Vagina (tissue), 2 donors: ENCODE measurements around the gene OGDH. TPM values are rescaled to one million over a fixed set of nuclear protein-coding genes. Genes with fewer than 3 reads are reported as not detected.
A peak's percentile ranks its signal among the peaks of the same experiment; 100 is the strongest.

Experiments
- DNase-seq, 2 donors: peaks; one replicate each; pipeline ENCODE4 v3.0.0-alpha.2; 2017; ENCODE audit errors: extremely low spot score in 2 of 2
- H3K27ac ChIP-seq: fragments of 200-600 bp; sonication (generic); one replicate; pipeline ENCODE4 v1.5.1; 2019
- H3K27me3 ChIP-seq: fragments of 200-600 bp; sonication (generic); one replicate; pipeline ENCODE4 v1.5.1; 2019
- H3K36me3 ChIP-seq, 2 donors: fragments of 200-600 bp; sonication (generic); one replicate each; pipeline ENCODE4 v1.5.1; 2017 to 2019
- H3K4me1 ChIP-seq: fragments of 200-600 bp; sonication (generic); one replicate; pipeline ENCODE4 v1.5.1; 2019
- H3K4me3 ChIP-seq, 2 donors: fragments of 200-600 bp; sonication (generic); 1 replicate in 1 of 2; 2 replicates in 1 of 2; pipeline ENCODE4 v1.5.1; 2016 to 2019
- H3K9me3 ChIP-seq: fragments of 200-600 bp; sonication (generic); one replicate; pipeline ENCODE4 v1.5.1; 2019
- POLR2A ChIP-seq, 2 donors: fragments of 450-650 bp; IDR thresholded peaks; one replicate each; pipeline ENCODE4 v1.6.1; 2017; ENCODE audit warnings: antibody characterized with exemption in 2 of 2, mild to moderate bottlenecking in 2 of 2, moderate library complexity in 2 of 2
- POLR2AphosphoS5 ChIP-seq, 2 donors: sonication (generic); formaldehyde crosslinking; IDR thresholded peaks; one replicate each; pipeline ENCODE4 v1.9.0; 2017; ENCODE audit warnings: antibody characterized with exemption in 2 of 2, mild to moderate bottlenecking in 2 of 2, low read depth in 1 of 2; ENCODE audit not compliant: insufficient read depth in 1 of 2
- intact Hi-C: fragments of 100-400 bp; cut with DNase I; formaldehyde crosslinking; loops from one replicate; pipeline ENCODE4 v1.15.1; 2023
- total RNA-seq: library from RNA; depleted of rRNA; stranded (reverse); fragments of >200 nt; gene quantifications from one replicate; pipeline ENCODE4 v1.2.3, GENCODE V29; 2016
- TF ChIP-seq, protein P1 (sequence below), 3 experiments: fragments of 450-650 bp in 2 of 3; fragments of 200-600 bp in 1 of 3; sonication (generic) in 1 of 3; IDR thresholded peaks; one replicate each; pipeline ENCODE4 v1.5.1; 2017 to 2019; ENCODE audit warnings: antibody characterized with exemption in 3 of 3, mild to moderate bottlenecking in 2 of 3, moderate library complexity in 2 of 3

Gene OGDH
- total RNA-seq, 1 donor from 2014 or later, result 80.0 TPM

DNA sequence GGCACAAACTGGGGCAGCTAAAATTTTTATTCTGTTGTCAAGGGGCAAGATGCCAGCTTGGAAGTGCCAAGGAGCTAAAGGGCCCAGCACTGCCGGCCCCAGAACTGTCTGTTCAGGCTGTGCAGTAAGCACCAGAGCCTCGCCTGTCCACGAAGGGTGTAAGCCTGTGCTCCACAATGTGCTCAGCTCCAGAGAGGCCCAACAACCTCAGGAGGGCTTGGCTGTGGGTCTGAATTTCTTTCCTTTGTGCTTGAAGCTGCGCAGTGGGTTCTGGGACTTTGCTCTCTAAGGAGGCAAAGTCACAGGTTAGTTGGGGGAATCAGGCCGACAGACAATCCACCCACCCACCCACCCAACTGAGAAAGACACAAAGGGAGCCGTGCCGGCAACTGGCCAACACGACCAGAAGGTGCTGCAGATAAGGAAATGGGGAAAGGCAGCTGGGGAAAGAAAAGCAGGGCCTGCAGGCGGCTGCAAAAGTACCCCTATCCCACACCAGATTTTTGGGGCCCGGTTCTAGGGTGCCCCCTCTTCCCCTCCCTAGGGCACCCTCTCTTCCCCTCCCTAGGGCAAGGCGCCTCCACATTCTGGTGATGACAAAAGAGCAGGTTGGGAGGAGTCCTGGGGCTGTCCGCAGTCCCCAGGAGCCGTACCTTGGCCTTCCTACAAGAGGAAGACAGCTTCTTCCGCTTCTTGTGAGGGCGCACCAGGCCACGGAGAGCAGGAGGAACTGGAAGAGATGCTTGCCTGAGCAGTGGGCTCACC is 40.5 kb upstream of the OGDH start:
- peaks cover 0 to 56% of the 10 kb centered on the region in 2 donors for H3K36me3 ChIP-seq
- no peak for DNase-seq
- H3K4me1 ChIP-seq, result no peaks in the 10 kb centered on the region
- H3K9me3 ChIP-seq, result no peaks in the 10 kb centered on the region
- no peak for TF ChIP-seq POLR2AphosphoS5 (IDR thresholded peaks at IDR 0.05; ENCODE audit: insufficient read depth in 1 of 2, low read depth in 1 of 2)
- H3K27me3 ChIP-seq, result no peaks in the 10 kb centered on the region
- H3K27ac ChIP-seq, result no peak overlapping the region
- no peak overlapping the region for H3K4me3 ChIP-seq
- intact Hi-C loops, result no loop called here

DNA sequence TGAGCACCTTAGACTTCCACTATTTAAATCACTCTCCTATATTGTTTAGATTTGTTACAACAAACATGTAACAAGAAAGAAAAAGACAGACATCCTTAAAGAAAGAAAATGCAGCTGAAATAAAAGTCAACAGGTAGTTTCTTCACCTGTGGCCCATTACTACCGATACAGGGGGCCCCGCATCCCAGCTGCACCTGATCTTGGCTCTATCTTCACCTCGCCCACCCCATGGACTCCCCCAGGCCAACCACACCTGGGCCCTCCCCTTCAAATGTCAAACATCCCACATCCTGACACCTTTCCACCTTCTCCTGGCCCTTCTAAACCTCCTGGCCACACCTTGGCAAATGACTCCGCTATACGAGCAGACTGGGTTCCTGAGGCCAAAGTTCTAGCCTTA is 39.7 kb upstream of the OGDH start:
- Histone ChIP-seq H3K27ac (no peak overlapping the region), H3K4me3 (no peak overlapping the region), H3K4me1 (peaks cover 3% of the 10 kb centered on the region), H3K36me3 (peaks cover 0 to 63% of the 10 kb centered on the region in 2 donors), H3K9me3 (no peaks in the 10 kb centered on the region), H3K27me3 (no peaks in the 10 kb centered on the region)
- intact Hi-C loops, result no loop called here
- no peak for DNase-seq
- TF ChIP-seq POLR2A (IDR thresholded peaks at IDR 0.05) (no peak), POLR2AphosphoS5 (IDR thresholded peaks at IDR 0.05; ENCODE audit: insufficient read depth in 1 of 2, low read depth in 1 of 2) (no peak)
- TF ChIP-seq, protein P1, sequence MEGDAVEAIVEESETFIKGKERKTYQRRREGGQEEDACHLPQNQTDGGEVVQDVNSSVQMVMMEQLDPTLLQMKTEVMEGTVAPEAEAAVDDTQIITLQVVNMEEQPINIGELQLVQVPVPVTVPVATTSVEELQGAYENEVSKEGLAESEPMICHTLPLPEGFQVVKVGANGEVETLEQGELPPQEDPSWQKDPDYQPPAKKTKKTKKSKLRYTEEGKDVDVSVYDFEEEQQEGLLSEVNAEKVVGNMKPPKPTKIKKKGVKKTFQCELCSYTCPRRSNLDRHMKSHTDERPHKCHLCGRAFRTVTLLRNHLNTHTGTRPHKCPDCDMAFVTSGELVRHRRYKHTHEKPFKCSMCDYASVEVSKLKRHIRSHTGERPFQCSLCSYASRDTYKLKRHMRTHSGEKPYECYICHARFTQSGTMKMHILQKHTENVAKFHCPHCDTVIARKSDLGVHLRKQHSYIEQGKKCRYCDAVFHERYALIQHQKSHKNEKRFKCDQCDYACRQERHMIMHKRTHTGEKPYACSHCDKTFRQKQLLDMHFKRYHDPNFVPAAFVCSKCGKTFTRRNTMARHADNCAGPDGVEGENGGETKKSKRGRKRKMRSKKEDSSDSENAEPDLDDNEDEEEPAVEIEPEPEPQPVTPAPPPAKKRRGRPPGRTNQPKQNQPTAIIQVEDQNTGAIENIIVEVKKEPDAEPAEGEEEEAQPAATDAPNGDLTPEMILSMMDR (IDR thresholded peaks at IDR 0.05), result no peak

DNA sequence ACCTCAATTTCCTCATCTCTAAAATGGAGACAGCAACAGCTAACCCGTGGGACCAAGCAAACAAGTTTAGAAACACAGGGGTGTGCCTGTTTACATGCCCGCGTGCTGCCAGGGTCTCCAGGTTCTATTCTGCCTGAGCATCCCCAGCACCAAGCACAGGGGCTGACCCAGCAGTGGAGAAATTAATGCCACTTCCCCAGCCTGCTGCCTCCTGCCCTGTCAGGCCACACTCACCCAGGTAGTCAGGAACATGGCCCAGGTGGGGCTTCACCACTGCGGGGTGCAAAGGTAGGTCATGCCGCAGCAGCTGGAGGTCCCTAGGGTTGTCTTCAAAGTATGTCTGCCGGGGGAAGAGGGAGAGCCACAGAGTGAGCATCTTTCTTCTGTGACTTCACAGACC is 38.5 kb upstream of the OGDH start:
- H3K36me3 ChIP-seq, result peaks cover 0 to 74% of the 10 kb centered on the region in 2 donors
- no peaks in the 10 kb centered on the region for H3K27me3 ChIP-seq
- no peak overlapping the region for H3K4me3 ChIP-seq
- TF ChIP-seq POLR2AphosphoS5 (IDR thresholded peaks at IDR 0.05; ENCODE audit: insufficient read depth in 1 of 2, low read depth in 1 of 2) (no peak), POLR2A (IDR thresholded peaks at IDR 0.05) (no peak)
- TF ChIP-seq, protein P1 (IDR thresholded peaks at IDR 0.05), result no peak
- intact Hi-C loops, result no loop called here
- no peaks in the 10 kb centered on the region for H3K9me3 ChIP-seq
- H3K27ac ChIP-seq, result no peak overlapping the region
- DNase-seq, result no peak
- H3K4me1 ChIP-seq, result peaks cover 15% of the 10 kb centered on the region

DNA sequence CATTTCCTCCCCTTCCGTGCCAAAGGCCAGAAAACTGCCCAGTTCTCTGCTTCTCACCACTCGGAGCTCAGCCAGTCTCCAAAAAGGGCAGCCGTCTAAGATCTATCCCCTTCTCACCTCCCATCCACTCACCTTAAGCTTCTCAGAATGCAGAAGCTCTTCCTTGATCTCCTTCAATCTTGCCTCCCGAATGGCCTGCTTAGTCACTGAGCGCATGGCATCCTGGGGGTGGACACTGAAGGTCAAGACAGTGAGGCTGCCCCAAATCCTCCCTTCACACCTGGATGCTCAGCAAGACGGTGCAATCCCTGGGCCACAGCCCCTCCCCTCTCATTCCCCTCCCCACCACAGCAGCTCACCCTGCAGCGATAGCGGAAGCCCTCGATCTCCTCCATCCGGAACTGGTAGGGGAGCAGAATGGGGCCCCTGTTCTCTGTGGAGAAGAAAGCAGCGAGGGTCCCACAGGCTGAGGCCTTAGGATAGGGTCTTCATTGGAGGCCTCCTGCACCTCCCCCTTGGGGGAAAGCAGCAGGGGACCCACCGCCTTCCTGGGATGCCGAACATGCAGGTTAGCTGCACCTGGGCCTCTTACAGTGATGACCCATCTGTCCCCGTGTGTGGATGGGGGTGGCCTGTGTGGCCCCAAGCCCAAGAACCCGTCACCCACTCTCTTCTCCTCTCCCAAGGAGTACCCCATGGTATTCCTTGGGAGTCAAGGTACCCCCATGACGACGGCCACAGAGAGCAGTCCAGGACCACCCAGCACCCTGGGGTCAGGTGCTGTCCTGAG is 37.5 kb upstream of the OGDH start:
- TF ChIP-seq, protein P1 (IDR thresholded peaks at IDR 0.05), result no peak
- TF ChIP-seq POLR2A (IDR thresholded peaks at IDR 0.05) (no peak), POLR2AphosphoS5 (IDR thresholded peaks at IDR 0.05; ENCODE audit: insufficient read depth in 1 of 2, low read depth in 1 of 2) (no peak)
- H3K36me3 ChIP-seq, result peaks cover 0 to 73% of the 10 kb centered on the region in 2 donors
- no peak overlapping the region for H3K4me3 ChIP-seq
- peaks cover 22% of the 10 kb centered on the region for H3K4me1 ChIP-seq
- no peaks in the 10 kb centered on the region for H3K27me3 ChIP-seq
- H3K9me3 ChIP-seq, result no peaks in the 10 kb centered on the region
- DNase-seq, result peak in 1 of 2 donors; percentile 49
- intact Hi-C loops, result no loop called here
- no peak overlapping the region for H3K27ac ChIP-seq

DNA sequence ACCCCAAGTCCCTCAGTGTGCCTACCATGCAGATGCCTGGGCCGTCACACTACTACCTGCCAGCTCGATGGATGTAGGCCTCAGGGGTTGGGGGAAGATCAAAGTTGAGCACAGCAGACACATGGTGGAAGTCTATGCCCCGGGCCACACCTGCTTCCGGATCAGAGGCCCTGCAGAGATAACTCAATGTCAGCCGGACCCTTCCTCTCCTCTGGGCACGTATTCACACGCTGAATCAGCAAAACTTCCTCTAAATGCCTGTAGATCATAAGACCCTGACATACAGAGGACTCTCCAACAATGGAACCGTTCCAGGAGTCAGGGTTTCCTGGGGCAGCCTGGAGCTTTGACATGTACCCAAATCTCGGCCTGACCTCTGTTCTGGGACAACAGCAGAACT is 36.5 kb upstream of the OGDH start:
- peak in 1 of 2 donors; percentile 52 for DNase-seq
- TF ChIP-seq, protein P1 (IDR thresholded peaks at IDR 0.05), result no peak
- no peak for TF ChIP-seq POLR2AphosphoS5 (IDR thresholded peaks at IDR 0.05; ENCODE audit: insufficient read depth in 1 of 2, low read depth in 1 of 2)
- TF ChIP-seq POLR2A (IDR thresholded peaks at IDR 0.05), result no peak
- H3K4me1 ChIP-seq, result peaks cover 32% of the 10 kb centered on the region
- H3K36me3 ChIP-seq, result peaks cover 0 to 64% of the 10 kb centered on the region in 2 donors
- H3K4me3 ChIP-seq, result no peak overlapping the region
- H3K27ac ChIP-seq, result no peak overlapping the region
- H3K9me3 ChIP-seq, result no peaks in the 10 kb centered on the region
- H3K27me3 ChIP-seq, result no peaks in the 10 kb centered on the region
- intact Hi-C loops, result loop anchor here (10.0 kb wide), 1 partner anchor 415 kb away; no protein-coding TSS in a partner anchor
